HG03025 (cell line): ENCODE results near the gene UCP3.

ENCODE experiments used
- ATAC-seq: cut with Tn5 transposase; IDR thresholded peaks from one replicate; pipeline ENCODE4 v1.9.1; 2021; ENCODE audit warnings: mild to moderate bottlenecking, moderate library complexity; ENCODE audit not compliant: unreplicated experiment, low FRiP score

Gene UCP3

DNA sequence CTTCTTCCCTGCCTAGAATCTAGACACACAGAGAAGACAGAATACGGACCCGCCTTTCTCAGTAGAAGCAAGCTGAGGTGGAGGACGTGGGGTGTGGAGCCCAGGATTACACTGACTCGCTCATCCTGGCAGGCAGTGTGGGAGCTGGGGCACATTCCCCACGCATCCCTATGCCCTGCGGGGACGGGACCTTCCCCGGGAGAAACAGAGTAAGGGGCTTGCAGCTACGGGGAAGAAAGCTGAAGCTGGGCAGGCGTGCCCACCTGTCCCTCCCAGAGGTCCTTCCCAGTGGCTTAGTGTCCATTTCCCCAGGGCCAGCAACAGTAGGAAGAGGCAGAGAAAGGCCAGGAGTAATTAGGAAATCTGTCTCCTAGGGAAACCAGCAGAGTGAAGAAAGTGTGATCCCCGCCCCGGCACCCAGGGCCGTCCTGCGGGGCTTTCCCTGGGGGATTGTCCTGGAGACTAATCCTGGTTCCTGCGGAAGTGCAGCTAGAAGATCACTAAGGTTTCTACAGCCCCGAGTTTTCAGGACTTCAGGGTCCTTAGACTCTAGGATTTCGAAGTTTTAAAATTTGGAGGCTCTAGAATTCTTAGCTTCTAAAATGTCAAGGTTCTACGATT lies 50.3 kb downstream of the UCP3 start:
- no peak for ATAC-seq

- ATAC-seq = no peak
Observed at GRCh38 chr11:73957654-73958361, 51.1 kb downstream of the UCP3 start.

DNA sequence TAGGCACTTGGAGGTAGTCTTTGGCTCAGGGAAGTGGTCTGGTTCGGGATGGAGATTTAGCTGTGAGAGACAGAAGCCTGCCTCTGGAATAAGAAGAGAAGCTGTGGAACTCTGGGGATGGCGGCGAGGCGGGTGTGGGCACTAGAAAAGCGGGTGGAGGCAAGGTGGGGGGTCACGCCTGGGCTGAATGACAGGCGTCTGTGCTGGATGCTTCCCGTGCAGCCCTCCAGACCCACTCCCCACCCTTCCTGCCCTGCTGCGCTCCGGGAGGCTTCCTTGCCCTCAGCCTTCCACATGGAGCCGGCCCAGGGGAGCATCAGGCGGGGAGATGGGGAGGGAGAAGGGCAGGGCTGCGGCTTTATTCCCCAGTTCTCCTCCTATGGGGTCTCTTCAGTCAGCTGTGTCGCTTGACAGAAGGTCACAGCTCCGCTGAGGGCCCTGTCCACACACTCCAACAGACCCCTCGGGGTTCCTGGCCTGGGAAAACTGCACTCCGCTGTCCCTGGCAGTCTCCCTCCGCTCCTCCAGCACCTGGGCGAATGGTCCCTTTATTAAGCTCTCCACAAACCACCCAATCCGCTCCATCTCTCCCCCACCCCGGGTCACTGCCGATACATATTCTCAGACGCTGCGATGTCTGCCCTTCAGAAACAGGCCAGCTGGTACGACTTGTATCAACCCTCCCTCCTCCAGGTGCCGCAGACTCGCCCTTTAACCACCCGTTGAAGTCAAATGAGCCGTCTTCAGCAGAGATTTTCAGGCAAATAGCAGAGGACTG lies 51.8 kb downstream of the UCP3 start:
- no peak for ATAC-seq

- ATAC-seq = no peak
Observed at GRCh38 chr11:73951797-73952196, 57.1 kb downstream of the UCP3 start.

- ATAC-seq = peak; percentile 53
Observed at GRCh38 chr11:73950869-73951710, 57.8 kb downstream of the UCP3 start, which contains the start of gene DNAJB13. TSS of gene DNAJB13 (plus strand) at chr11:73951026. CDS start at chr11:73951070, 44 bp downstream.
